ENCODE measurements around the gene PSMD1.

The PSMD1 gene

DNA sequence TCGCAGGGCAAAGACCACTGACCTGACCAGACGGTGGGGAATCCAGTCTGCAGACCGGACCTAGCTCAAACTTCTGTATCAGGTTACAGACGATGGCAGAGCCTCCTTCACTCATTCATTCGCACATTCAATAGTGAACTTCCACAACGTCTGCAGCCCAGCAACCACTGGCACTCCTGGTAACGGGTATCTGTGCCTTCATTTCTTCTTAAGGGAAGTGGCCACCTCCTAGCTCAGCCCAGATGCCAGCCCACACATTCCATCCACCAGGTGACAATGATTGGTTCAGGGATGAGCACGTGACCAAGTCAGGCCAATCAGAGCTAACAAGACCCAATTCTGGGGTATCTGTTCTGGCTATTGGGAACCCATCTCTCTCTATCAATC lies 125.8 kb downstream of the PSMD1 start:
- H3K27ac ChIP-seq = no peak overlapping the region
- TF ChIP-seq CTCF (IDR thresholded peaks at IDR 0.05) (no peak), ZFX (IDR thresholded peaks at IDR 0.05; ENCODE audit: borderline replicate concordance) (no peak)

DNA sequence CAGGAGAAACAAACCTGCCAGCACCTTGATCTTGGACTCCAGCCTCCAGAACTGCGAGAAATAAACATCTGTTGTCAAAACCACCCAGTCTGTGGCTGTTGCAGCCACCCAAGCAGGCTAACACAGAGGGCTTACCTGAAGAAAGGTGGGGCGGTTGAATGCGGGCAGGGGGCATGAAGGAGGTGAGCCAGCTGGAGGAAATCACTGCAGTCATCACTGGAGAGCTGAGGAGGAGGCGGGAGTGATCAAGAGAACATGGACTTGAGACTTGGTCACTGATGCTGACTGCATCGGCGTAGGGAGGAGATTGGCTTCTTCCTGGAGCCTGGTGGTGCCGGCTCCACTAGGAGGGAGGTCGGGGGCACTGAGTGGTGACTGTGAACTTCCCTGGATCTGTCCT lies 127.2 kb downstream of the PSMD1 start:
- no peak for TF ChIP-seq CTCF (IDR thresholded peaks at IDR 0.05)
- no peak for TF ChIP-seq ZFX (IDR thresholded peaks at IDR 0.05; ENCODE audit: borderline replicate concordance)
- no peak overlapping the region for H3K27ac ChIP-seq

GRCh38 chr2:231184319-231184718 lies 127.7 kb downstream of the PSMD1 start:
- H3K27ac ChIP-seq = no peak overlapping the region
- TF ChIP-seq CTCF (IDR thresholded peaks at IDR 0.05) (no peak), ZFX (IDR thresholded peaks at IDR 0.05; ENCODE audit: borderline replicate concordance) (no peak)

GRCh38 chr2:231185050-231185725 lies 128.5 kb downstream of the PSMD1 start:
- no peak overlapping the region for H3K27ac ChIP-seq
- TF ChIP-seq CTCF (IDR thresholded peaks at IDR 0.05) (no peak), ZFX (IDR thresholded peaks at IDR 0.05; ENCODE audit: borderline replicate concordance) (no peak)

GRCh38 chr2:231185886-231186285 lies 129.2 kb downstream of the PSMD1 start:
- TF ChIP-seq ZFX (IDR thresholded peaks at IDR 0.05; ENCODE audit: borderline replicate concordance) (no peak), CTCF (IDR thresholded peaks at IDR 0.05) (no peak)
- no peak overlapping the region for H3K27ac ChIP-seq

DNA sequence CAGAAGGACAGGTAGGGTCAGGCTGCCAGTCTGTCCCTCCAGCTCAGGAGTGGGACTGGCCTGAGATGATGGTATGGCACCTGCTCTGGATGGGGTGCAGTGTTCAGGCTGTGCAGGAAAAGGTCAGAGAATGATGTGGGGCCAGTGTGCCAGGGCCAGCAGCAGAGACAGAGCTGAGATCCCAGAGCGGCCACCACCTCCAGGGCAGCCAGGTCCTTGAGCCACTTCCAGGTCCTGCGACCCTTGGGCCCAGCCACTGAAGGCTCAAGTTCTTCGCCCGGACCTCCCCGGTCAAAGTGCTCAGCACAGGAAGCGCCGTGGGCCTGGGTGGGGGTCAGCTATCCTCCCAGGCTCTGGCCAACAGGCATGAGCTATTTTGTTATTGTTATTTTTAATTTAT lies 129.7 kb downstream of the PSMD1 start:
- no peak overlapping the region for H3K27ac ChIP-seq
- TF ChIP-seq ZFX (IDR thresholded peaks at IDR 0.05; ENCODE audit: borderline replicate concordance) = no peak
- TF ChIP-seq CTCF (IDR thresholded peaks at IDR 0.05) = no peak

DNA sequence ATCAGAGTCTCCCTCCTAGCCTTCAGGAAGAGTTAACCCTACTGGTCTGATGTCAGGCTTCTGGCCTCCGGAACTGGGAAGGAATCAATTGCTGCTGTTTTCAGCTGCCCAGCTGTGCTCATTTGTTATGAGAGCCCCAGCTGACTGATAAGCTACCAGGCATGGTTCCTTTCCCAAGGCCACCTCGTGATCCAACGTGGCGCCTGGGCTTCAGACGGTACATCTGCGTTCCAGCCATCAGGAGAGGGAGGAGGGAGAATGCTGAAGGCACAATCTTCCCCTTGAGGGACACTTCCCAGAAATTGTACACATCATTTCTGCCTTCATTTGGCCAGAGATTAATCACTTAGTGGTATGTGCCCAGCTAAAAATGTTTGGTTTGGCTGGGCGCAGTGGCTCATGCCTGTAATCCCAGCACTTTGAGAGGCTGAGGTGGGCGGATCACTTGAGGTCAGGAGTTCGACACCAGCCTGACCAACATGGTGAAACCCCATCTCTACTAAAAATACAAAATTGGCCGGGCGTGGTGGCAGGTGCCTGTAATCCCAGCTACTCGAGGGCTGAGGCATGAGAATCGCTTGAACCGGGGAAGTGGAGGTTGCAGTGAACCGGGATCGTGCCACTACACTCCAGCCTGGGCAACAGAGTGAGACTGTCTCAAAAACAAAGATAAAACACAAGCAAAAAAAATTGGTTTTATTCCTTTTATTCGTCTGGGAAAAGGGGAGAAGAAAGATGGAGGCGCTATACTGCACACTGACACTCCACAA lies 131.3 kb downstream of the PSMD1 start:
- TF ChIP-seq CTCF (IDR thresholded peaks at IDR 0.05) = no peak
- TF ChIP-seq ZFX (IDR thresholded peaks at IDR 0.05; ENCODE audit: borderline replicate concordance) = no peak
- H3K27ac ChIP-seq = no peak overlapping the region
